Left lung (tissue), 14 donors: ENCODE data around the gene ZFP36L1. TPM values are rescaled to one million over a fixed set of nuclear protein-coding genes. Genes with fewer than 3 reads are reported as not detected.

Source experiments
- ATAC-seq: fragments of 200-7000 bp; cut with Tn5 transposase; one replicate; pipeline ENCODE4 v1.9.1; 2020; ENCODE audit warnings: moderate library complexity
- DNase-seq, 4 donors: peaks; one replicate each; pipeline ENCODE4 v3.0.0-alpha.2; 2013 to 2020
- H3K27ac ChIP-seq, 2 donors: fragments of 200-600 bp; sonication (generic) in 1 of 2; one replicate each; pipeline versions ENCODE4 v1.5.0 to v1.8.0; 2020 to 2021
- H3K27me3 ChIP-seq, 2 donors: fragments of 200-600 bp; sonication (generic) in 1 of 2; one replicate each; pipeline versions ENCODE4 v1.5.0 to v1.8.0; 2020 to 2021
- H3K36me3 ChIP-seq, 2 donors: fragments of 200-600 bp; sonication (generic) in 1 of 2; one replicate each; pipeline versions ENCODE4 v1.5.0 to v1.8.0; 2020 to 2021
- H3K4me1 ChIP-seq, 2 donors: fragments of 200-600 bp; one replicate each; pipeline ENCODE4 v1.8.0; 2021
- H3K4me3 ChIP-seq, 2 donors: fragments of 200-600 bp; sonication (generic) in 1 of 2; one replicate each; pipeline versions ENCODE4 v1.5.0 to v1.8.0; 2020 to 2021; ENCODE audit warnings: mild to moderate bottlenecking in 1 of 2
- H3K9me3 ChIP-seq, 2 donors: fragments of 200-600 bp; sonication (generic) in 1 of 2; one replicate each; pipeline versions ENCODE4 v1.5.0 to v1.8.0; 2020 to 2021
- intact Hi-C, 2 donors: fragments of 100-400 bp; cut with DNase I; formaldehyde crosslinking; loops; one replicate each; pipeline versions ENCODE4 v1.11.2 to v1.14.2; 2022
- long read RNA-seq, 12 donors: library from polyadenylated mRNA in 2 of 12; unstranded in 2 of 12; transcript quantifications; one replicate each; pipeline ENCODE4 v2.0.0 and lab custom pipeline, GENCODE V29; 2019 to 2026
- polyA plus RNA-seq, 6 donors: library from polyadenylated mRNA; unstranded; fragments of 120-200 nt; gene quantifications; one replicate each; pipeline ENCODE4 v1.2.1, GENCODE V29; 2013; ENCODE audit not compliant: insufficient read length in 6 of 6
- total RNA-seq, 2 donors: library from RNA; stranded (reverse); fragmentation: NEBNext Ultra II Directional; extraction: Animal tissue kit (Norgen Biotek cat#: 25700); gene quantifications; one replicate each; pipeline ENCODE4 v1.2.1, GENCODE V29; 2021
- TF ChIP-seq, protein P1 (sequence below), 2 donors: fragments of 200-600 bp; sonication (generic) in 1 of 2; IDR thresholded peaks; one replicate each; pipeline versions ENCODE4 v1.5.0 to v1.8.0; 2021; ENCODE audit warnings: antibody characterized with exemption in 2 of 2
- donor health status: DM: no; HTN: yes; CAD: no.
- donor health status: DM: no; HTN: no; CAD: no.

ZFP36L1 gene, protein sequence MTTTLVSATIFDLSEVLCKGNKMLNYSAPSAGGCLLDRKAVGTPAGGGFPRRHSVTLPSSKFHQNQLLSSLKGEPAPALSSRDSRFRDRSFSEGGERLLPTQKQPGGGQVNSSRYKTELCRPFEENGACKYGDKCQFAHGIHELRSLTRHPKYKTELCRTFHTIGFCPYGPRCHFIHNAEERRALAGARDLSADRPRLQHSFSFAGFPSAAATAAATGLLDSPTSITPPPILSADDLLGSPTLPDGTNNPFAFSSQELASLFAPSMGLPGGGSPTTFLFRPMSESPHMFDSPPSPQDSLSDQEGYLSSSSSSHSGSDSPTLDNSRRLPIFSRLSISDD
- 100 to 1,000 TPM; 292 to 395 TPM for total RNA-seq
- polyA plus RNA-seq: 100 to 1,000 TPM; 412 to 603 (median 517) TPM
- long read RNA-seq, donor 1, transcript ZFP36L1-202 (2 exons, 3,190 nt): major isoform, 408 of 416 reads
- long read RNA-seq, donor 1, partial matches to known transcripts: 0 of 416 reads
- long read RNA-seq, donor 1, other reads (novel, unspliced or antisense): 8 of 416 reads
- long read RNA-seq, donor 2, transcript ZFP36L1-202 (2 exons, 3,190 nt): major isoform, 415 of 493 reads
- long read RNA-seq, donor 2, transcript ZFP36L1-201 (3 exons, 3,026 nt): minor isoform, 5 of 493 reads
- long read RNA-seq, donor 2, partial matches to known transcripts: 19 of 493 reads
- long read RNA-seq, donor 2, other reads (novel, unspliced or antisense): 51 of 493 reads
- long read RNA-seq, donor 3, transcript ZFP36L1-202 (2 exons, 3,190 nt): major isoform, 275 of 279 reads
- long read RNA-seq, donor 3, partial matches to known transcripts: 0 of 279 reads
- long read RNA-seq, donor 3, other reads (novel, unspliced or antisense): 0 of 279 reads
- long read RNA-seq, donor 4, partial matches to known transcripts: 1 of 20 reads
- long read RNA-seq, donor 4, other reads (novel, unspliced or antisense): 17 of 20 reads
- long read RNA-seq, donor 5, transcript ZFP36L1-202 (2 exons, 3,190 nt): major isoform, 306 of 314 reads
- long read RNA-seq, donor 5, partial matches to known transcripts: 0 of 314 reads
- long read RNA-seq, donor 5, other reads (novel, unspliced or antisense): 7 of 314 reads
- long read RNA-seq, donor 6, transcript ZFP36L1-202 (2 exons, 3,190 nt): major isoform, 258 of 259 reads
- long read RNA-seq, donor 6, partial matches to known transcripts: 0 of 259 reads
- long read RNA-seq, donor 6, other reads (novel, unspliced or antisense): 0 of 259 reads
- long read RNA-seq, donor 7, transcript ZFP36L1-202 (2 exons, 3,190 nt): major isoform, 154 of 155 reads
- long read RNA-seq, donor 7, partial matches to known transcripts: 0 of 155 reads
- long read RNA-seq, donor 7, other reads (novel, unspliced or antisense): 0 of 155 reads
- long read RNA-seq, donor 8, transcript ZFP36L1-202 (2 exons, 3,190 nt): major isoform, 460 of 466 reads
- long read RNA-seq, donor 8, partial matches to known transcripts: 0 of 466 reads
- long read RNA-seq, donor 8, other reads (novel, unspliced or antisense): 0 of 466 reads
- long read RNA-seq, donor 9, partial matches to known transcripts: 0 of 2 reads
- long read RNA-seq, donor 9, other reads (novel, unspliced or antisense): 0 of 2 reads
- long read RNA-seq, donor 10, partial matches to known transcripts: 0 of 9 reads
- long read RNA-seq, donor 10, other reads (novel, unspliced or antisense): 3 of 9 reads
- long read RNA-seq, donor 11, transcript ZFP36L1-202 (2 exons, 3,190 nt): major isoform, 120 of 121 reads
- long read RNA-seq, donor 11, partial matches to known transcripts: 0 of 121 reads
- long read RNA-seq, donor 11, other reads (novel, unspliced or antisense): 0 of 121 reads
- long read RNA-seq, donor 12, transcript ZFP36L1-202 (2 exons, 3,190 nt): major isoform, 218 of 226 reads
- long read RNA-seq, donor 12, partial matches to known transcripts: 0 of 226 reads
- long read RNA-seq, donor 12, other reads (novel, unspliced or antisense): 5 of 226 reads

DNA sequence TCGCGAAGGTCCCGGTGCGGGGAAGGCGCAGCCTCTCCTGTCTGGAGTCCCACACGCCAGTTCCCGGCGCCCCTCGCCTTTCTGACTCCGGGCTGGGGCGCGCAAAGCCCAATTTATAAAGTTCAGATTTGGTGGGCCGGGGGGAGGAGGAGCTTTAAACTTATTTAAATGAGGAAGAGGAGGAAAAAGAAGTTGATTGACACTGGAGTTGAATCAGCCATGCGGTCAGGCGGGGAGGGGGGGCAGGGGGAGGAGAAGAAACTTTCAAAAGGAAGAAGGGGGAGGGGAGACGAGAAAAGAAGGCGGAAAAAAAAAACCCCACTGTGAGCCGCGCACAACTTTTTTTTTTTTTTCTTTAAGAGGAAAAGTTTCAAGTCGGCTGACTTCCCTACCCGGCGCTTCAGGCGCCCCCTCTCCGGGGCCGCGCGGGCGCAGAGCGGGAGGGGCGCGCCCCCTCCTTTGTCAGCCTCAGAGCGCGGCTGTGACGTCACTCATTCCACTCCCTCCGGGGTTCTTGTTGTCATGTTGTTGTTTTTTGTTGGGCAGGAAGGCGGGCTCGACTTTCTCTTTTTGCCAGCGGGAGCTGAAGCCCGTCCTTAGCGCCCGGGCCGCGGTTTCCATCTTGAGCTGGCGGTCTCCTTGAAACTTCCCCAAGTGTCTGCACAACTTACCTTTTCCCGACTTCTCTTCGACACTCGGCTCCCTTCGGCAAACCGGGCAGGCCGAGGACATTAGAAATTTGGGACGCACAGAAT, at the start of gene ZFP36L1:
Gene ZFP36L1 (minus strand): TSS at position 89 of the 755 bp plus-strand sequence. CDS start 129 bp downstream, outside the sequence.
- TF ChIP-seq, protein P1, sequence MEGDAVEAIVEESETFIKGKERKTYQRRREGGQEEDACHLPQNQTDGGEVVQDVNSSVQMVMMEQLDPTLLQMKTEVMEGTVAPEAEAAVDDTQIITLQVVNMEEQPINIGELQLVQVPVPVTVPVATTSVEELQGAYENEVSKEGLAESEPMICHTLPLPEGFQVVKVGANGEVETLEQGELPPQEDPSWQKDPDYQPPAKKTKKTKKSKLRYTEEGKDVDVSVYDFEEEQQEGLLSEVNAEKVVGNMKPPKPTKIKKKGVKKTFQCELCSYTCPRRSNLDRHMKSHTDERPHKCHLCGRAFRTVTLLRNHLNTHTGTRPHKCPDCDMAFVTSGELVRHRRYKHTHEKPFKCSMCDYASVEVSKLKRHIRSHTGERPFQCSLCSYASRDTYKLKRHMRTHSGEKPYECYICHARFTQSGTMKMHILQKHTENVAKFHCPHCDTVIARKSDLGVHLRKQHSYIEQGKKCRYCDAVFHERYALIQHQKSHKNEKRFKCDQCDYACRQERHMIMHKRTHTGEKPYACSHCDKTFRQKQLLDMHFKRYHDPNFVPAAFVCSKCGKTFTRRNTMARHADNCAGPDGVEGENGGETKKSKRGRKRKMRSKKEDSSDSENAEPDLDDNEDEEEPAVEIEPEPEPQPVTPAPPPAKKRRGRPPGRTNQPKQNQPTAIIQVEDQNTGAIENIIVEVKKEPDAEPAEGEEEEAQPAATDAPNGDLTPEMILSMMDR (IDR thresholded peaks at IDR 0.05): no peak
- H3K9me3 ChIP-seq: no peaks in the 10 kb centered on the region
- H3K4me1 ChIP-seq: peaks cover 10 to 38% of the 10 kb centered on the region in 2 donors
- DNase-seq: peak; percentile 96 to 99 (median 97)
- intact Hi-C loops: loop anchor here in 1 of 2 donors (10.0 kb wide), 1 partner anchor 398 kb away; no protein-coding TSS in a partner anchor
- ATAC-seq: peak; percentile 49
- H3K27ac ChIP-seq: peak within 1 kb of the TSS; percentile 100
- H3K4me3 ChIP-seq: peak within 1 kb of the TSS; percentile 78 to 81
- no peaks in the 10 kb centered on the region for H3K27me3 ChIP-seq
- H3K36me3 ChIP-seq: peaks cover 0 to 34% of the 10 kb centered on the region in 2 donors

DNA sequence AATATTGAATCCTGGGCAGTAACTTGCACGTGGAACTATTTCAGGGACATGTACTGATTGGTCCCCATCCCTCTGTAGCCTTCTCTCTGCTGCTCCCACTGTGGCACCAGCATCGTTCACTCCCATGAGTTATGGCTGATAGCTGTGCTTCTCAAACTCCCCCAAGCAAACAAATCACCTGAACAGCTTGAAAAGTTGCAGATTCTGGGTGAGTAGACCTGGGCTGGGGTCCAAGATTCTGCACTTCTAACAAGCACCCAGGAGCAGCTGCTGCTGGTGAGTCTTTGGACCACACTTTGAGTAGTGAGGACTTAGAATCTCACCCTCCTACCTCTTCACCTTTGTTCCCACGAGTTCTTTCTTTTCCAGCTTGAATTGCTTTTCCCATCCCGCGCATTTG, 49.4 kb upstream of the ZFP36L1 start:
- TF ChIP-seq, protein P1 (IDR thresholded peaks at IDR 0.05): no peak
- Histone ChIP-seq H3K4me1 (peaks cover 3 to 10% of the 10 kb centered on the region in 2 donors), H3K27me3 (no peaks in the 10 kb centered on the region), H3K27ac (no peak overlapping the region), H3K36me3 (no peaks in the 10 kb centered on the region), H3K4me3 (no peak overlapping the region), H3K9me3 (no peaks in the 10 kb centered on the region)
- DNase-seq (peak in 1 of 4 donors; percentile 36), ATAC-seq (peak; percentile 10)
- intact Hi-C loops: no loop called here

DNA sequence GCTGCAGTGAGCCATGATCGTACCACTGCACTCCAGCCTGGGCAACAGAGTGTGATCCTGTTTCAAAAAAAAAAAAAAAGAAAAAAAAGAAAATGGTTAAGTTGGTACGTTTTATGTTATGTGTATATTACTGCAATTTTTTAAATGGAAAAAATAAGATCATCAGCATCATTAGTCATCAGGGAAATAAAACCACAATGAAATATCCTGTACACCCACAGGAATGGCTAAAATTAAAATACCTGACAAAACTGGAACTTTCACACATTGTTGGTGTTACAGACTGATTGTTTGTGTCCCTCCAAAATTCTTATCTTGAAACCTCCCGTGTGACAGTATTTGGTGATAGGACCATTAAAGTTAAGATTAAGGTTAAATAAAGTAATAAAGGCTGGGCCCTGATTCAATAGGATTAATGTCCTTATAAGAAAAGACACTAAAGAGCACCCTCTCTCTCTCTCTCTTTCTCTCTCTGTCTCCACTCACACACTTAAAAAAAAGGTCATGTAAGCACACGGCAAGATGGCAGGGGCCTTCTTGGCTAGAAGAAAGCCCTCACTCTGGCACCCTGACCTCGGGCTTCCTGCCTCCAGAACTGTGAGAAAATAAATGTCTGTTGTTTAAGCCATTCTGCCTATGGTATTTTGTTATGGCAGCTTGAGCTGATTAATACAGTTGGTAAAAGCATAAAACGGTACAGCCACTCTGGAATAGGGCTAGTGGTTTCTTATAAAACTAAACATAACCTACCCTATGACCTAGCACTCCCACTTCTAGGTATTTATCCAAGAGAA, 48.3 kb upstream of the ZFP36L1 start:
- peaks cover 0 to 5% of the 10 kb centered on the region in 2 donors for H3K9me3 ChIP-seq
- H3K36me3 ChIP-seq: no peaks in the 10 kb centered on the region
- no peak for DNase-seq
- H3K27ac ChIP-seq: no peak overlapping the region
- H3K4me3 ChIP-seq: no peak overlapping the region
- intact Hi-C loops: no loop called here
- TF ChIP-seq, protein P1 (IDR thresholded peaks at IDR 0.05): no peak
- no peak for ATAC-seq
- no peaks in the 10 kb centered on the region for H3K27me3 ChIP-seq
- H3K4me1 ChIP-seq: peaks cover 3 to 10% of the 10 kb centered on the region in 2 donors
